ENCODE results near the gene LTBP2. TPM values are rescaled to one million over a fixed set of nuclear protein-coding genes. Genes with fewer than 3 reads are reported as not detected.

The LTBP2 gene
- total and polyA plus RNA-seq, 8 donors = 2.9 to 36.2 (median 7.9) TPM

DNA sequence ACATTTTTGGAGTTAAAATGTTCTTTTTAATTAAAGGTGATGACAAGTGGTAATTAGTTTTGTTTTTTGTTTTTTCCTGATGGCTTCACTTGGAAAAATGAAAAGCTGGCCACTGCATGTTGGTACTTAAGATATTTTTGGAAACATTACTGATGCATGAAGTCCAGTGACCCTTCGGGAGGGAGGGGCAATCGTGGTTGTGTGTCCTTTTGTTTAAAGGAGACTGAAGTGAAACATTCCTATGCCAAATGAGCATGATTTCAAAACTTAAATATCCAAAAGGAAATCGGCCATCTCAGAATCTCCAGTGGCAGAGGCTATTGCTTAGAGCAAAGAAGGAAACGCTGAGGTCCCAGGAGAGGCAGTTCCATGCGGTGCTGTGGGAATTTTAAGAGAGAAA, 20.1 kb downstream of the LTBP2 start:
- TF ChIP-seq, protein P1, sequence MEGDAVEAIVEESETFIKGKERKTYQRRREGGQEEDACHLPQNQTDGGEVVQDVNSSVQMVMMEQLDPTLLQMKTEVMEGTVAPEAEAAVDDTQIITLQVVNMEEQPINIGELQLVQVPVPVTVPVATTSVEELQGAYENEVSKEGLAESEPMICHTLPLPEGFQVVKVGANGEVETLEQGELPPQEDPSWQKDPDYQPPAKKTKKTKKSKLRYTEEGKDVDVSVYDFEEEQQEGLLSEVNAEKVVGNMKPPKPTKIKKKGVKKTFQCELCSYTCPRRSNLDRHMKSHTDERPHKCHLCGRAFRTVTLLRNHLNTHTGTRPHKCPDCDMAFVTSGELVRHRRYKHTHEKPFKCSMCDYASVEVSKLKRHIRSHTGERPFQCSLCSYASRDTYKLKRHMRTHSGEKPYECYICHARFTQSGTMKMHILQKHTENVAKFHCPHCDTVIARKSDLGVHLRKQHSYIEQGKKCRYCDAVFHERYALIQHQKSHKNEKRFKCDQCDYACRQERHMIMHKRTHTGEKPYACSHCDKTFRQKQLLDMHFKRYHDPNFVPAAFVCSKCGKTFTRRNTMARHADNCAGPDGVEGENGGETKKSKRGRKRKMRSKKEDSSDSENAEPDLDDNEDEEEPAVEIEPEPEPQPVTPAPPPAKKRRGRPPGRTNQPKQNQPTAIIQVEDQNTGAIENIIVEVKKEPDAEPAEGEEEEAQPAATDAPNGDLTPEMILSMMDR (IDR thresholded peaks at IDR 0.05) = no peak
- TF ChIP-seq EP300 (IDR thresholded peaks at IDR 0.05) = no peak
- TF ChIP-seq POLR2AphosphoS5 (IDR thresholded peaks at IDR 0.05) = no peak
- TF ChIP-seq POLR2A (IDR thresholded peaks at IDR 0.05) = no peak
- Histone ChIP-seq H3K36me3 (no peaks in the 10 kb centered on the region), H3K9me3 (no peaks in the 10 kb centered on the region), H3K27me3 (no peaks in the 10 kb centered on the region), H3K4me3 (no peak overlapping the region), H3K27ac (peak overlapping the region in 3 of 5 donors; percentile 83 to 85 (median 84)), H3K4me1 (peaks cover 25 to 54% (median 39%) of the 10 kb centered on the region in 4 donors)
- intact Hi-C loops (cut with DNase I; ENCODE audit: low total_unique reads) = no loop called here
- no peak for DNase-seq
- 52 to 68% (median 66%) methylated on average over 5 of the region's 5 CpGs for WGBS, 5 donors

DNA sequence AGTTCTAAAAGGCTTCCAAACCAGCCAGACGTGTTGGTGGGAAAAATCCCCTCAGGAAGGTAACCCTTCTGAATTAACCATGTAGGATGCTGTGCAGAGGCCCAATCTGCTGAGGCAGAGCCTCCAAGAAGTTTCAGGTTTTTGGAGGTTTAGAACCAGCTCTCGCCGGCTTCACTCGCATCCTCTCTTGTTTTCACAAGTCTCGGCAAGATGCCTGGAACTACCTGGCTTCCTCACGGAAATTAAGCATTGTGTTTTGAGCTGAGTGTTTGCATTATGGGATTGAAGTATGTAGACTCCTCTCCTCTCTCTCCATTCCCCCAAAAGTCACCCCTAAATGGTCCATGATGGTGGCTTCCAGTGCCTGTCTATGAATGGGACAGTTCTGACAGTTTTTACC, 20.6 kb downstream of the LTBP2 start:
- no peak for DNase-seq
- intact Hi-C loops (cut with DNase I; ENCODE audit: low total_unique reads) = no loop called here
- H3K27ac ChIP-seq = peak overlapping the region in 3 of 5 donors; percentile 1 to 85 (median 33)
- peaks cover 21 to 49% (median 37%) of the 10 kb centered on the region in 4 donors for H3K4me1 ChIP-seq
- 62 to 81% (median 79%) methylated on average over 6 of the region's 6 CpGs for WGBS, 5 donors
- H3K9me3 ChIP-seq = no peaks in the 10 kb centered on the region
- H3K36me3 ChIP-seq = no peaks in the 10 kb centered on the region
- H3K27me3 ChIP-seq = no peaks in the 10 kb centered on the region
- no peak overlapping the region for H3K4me3 ChIP-seq
- TF ChIP-seq, protein P1 (IDR thresholded peaks at IDR 0.05) = no peak
- TF ChIP-seq POLR2A (IDR thresholded peaks at IDR 0.05) = no peak
- no peak for TF ChIP-seq EP300 (IDR thresholded peaks at IDR 0.05)
- TF ChIP-seq POLR2AphosphoS5 (IDR thresholded peaks at IDR 0.05) = no peak

DNA sequence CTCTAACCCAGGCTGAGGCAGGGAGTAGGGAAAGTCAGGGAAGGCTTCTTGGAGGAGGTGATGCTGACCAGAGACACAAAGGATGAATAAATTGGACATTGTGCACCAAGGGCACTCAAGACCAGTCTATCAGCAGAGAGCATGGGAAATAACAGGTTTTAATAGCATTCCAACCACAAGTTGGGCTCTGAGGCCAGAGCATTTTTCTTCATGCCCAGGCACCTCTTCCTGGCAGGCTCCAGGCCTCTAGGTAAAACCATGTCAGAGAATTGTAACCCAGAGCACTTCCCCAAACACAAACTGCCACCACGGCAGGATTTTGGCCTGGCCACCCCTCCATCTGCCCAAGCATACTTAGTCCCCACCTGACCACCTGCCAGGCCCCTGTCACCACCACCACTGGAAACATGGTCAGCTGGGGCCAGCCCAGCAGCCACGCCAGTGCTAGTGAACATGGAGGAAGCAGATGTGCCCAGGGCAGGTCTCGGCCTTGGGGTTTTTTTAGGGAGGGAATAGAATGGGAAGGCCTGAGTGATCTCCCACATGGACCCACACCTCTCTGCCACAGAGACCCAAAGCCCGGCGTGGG, 22.7 kb downstream of the LTBP2 start:
- TF ChIP-seq, protein P1 (IDR thresholded peaks at IDR 0.05) = no peak
- no peak for TF ChIP-seq POLR2A (IDR thresholded peaks at IDR 0.05)
- TF ChIP-seq EP300 (IDR thresholded peaks at IDR 0.05) = no peak
- no peak for TF ChIP-seq POLR2AphosphoS5 (IDR thresholded peaks at IDR 0.05)
- Histone ChIP-seq H3K4me3 (no peak overlapping the region), H3K36me3 (no peaks in the 10 kb centered on the region), H3K9me3 (no peaks in the 10 kb centered on the region), H3K4me1 (peaks cover 9 to 34% (median 22%) of the 10 kb centered on the region in 4 donors), H3K27me3 (no peaks in the 10 kb centered on the region), H3K27ac (no peak overlapping the region)
- DNase-seq = no peak
- 76 to 91% (median 82%) methylated on average over 5 of the region's 5 CpGs for WGBS, 5 donors
- intact Hi-C loops (cut with DNase I; ENCODE audit: low total_unique reads) = no loop called here

DNA sequence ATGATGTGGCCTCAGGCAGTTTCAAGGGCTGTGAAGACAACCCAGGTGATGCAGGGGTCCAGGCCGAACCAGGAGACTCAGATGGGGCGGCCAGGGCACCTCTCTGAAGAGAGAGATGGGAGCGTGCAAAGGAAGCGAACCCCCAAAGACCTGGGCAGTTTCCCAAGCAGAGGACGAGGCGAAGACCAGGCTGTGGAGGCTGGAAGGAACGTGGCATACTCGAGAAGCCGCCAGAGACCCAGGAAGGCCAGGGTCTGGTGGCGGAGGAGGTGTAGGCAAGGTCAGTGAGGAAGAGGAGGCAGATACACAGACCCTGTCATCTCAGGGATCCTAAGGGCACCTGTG, 24.7 kb downstream of the LTBP2 start:
- TF ChIP-seq POLR2AphosphoS5 (IDR thresholded peaks at IDR 0.05) (no peak), EP300 (IDR thresholded peaks at IDR 0.05) (no peak), POLR2A (IDR thresholded peaks at IDR 0.05) (no peak)
- TF ChIP-seq, protein P1 (IDR thresholded peaks at IDR 0.05) = no peak
- no peaks in the 10 kb centered on the region for H3K9me3 ChIP-seq
- intact Hi-C loops (cut with DNase I; ENCODE audit: low total_unique reads) = no loop called here
- H3K4me3 ChIP-seq = no peak overlapping the region
- no peaks in the 10 kb centered on the region for H3K27me3 ChIP-seq
- H3K36me3 ChIP-seq = no peaks in the 10 kb centered on the region
- peaks cover 0 to 34% (median 17%) of the 10 kb centered on the region in 4 donors for H3K4me1 ChIP-seq
- no peak for DNase-seq
- WGBS, 5 donors = 87 to 92% (median 91%) methylated on average over 10 of the region's 10 CpGs
- H3K27ac ChIP-seq = no peak overlapping the region

Data from stomach (tissue), 9 donors.